Body of pancreas (tissue), 4 donors: Measurements from ENCODE around the gene FBXW8.

ENCODE experiments used
- POLR2A ChIP-seq, 3 donors: fragments of 450-650 bp; IDR thresholded peaks; one replicate each; pipeline ENCODE4 v1.6.1; 2016; ENCODE audit warnings: antibody characterized with exemption in 3 of 3, mild to moderate bottlenecking in 2 of 3
- TF ChIP-seq, protein P1 (sequence below), 7 experiments: fragments of 450-650 bp in 4 of 7; fragments of 200-600 bp in 3 of 7; sonication (generic) in 3 of 7; IDR thresholded peaks; one replicate each; pipeline ENCODE4 v1.5.1; 2016 to 2019; ENCODE audit warnings: antibody characterized with exemption in 7 of 7

DNA sequence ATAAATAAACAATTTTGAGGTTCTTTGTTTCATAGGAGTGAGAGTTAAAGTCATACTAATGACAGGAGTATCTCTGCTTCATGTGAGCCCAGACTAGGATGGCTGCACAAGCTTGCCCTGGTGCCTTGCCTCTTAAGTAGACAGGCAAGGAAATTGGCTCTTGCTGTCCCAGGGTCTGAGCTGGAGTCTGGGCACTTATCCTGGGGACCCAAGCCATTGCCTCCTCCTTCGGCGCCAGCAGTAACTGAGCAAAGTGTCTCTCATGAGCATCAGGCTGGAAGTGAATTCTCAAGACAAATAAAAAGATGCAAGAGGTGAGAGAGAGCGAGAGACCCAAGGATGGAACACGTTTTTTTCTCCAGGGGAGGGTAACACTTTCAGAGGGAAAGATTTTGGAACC lies 6.9 kb upstream of the FBXW8 start:
- TF ChIP-seq, protein P1, sequence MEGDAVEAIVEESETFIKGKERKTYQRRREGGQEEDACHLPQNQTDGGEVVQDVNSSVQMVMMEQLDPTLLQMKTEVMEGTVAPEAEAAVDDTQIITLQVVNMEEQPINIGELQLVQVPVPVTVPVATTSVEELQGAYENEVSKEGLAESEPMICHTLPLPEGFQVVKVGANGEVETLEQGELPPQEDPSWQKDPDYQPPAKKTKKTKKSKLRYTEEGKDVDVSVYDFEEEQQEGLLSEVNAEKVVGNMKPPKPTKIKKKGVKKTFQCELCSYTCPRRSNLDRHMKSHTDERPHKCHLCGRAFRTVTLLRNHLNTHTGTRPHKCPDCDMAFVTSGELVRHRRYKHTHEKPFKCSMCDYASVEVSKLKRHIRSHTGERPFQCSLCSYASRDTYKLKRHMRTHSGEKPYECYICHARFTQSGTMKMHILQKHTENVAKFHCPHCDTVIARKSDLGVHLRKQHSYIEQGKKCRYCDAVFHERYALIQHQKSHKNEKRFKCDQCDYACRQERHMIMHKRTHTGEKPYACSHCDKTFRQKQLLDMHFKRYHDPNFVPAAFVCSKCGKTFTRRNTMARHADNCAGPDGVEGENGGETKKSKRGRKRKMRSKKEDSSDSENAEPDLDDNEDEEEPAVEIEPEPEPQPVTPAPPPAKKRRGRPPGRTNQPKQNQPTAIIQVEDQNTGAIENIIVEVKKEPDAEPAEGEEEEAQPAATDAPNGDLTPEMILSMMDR (IDR thresholded peaks at IDR 0.05), result no peak
- no peak for TF ChIP-seq POLR2A (IDR thresholded peaks at IDR 0.05)
